ENCODE measurements around the gene CXCL10.

CXCL10 gene

DNA sequence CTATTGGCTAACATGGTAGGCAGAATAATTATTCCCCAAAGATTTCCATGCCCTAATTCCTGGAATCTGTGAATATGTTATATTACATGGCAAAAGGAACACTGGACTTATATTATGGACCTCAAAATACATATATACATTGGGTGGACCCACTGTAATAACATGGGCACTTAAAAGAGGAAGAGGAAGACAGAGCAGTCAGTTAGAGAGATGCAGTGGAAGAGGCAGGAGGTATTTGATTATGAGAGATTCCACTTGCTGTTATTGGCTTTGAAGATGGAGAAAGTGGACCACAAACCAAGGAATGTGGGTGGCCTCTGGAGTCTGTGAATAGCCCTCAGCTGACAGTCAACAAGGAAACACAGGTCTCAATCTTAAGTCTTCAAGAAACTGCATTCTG lies 37.2 kb upstream of the CXCL10 start:
- no peak for DNase-seq (ENCODE audit: low spot score)
- no peak overlapping the region for H3K27ac ChIP-seq
- ChIA-PET CTCF (interaction anchor here (2.0 kb wide), 1 partner anchor 65 kb away, joined by 5 read pairs; no protein-coding TSS in a partner anchor), POLR2A (ENCODE audit: low non-redundant PET) (no interaction called here)
- TF ChIP-seq, protein P1, sequence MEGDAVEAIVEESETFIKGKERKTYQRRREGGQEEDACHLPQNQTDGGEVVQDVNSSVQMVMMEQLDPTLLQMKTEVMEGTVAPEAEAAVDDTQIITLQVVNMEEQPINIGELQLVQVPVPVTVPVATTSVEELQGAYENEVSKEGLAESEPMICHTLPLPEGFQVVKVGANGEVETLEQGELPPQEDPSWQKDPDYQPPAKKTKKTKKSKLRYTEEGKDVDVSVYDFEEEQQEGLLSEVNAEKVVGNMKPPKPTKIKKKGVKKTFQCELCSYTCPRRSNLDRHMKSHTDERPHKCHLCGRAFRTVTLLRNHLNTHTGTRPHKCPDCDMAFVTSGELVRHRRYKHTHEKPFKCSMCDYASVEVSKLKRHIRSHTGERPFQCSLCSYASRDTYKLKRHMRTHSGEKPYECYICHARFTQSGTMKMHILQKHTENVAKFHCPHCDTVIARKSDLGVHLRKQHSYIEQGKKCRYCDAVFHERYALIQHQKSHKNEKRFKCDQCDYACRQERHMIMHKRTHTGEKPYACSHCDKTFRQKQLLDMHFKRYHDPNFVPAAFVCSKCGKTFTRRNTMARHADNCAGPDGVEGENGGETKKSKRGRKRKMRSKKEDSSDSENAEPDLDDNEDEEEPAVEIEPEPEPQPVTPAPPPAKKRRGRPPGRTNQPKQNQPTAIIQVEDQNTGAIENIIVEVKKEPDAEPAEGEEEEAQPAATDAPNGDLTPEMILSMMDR (conservative IDR thresholded peaks at IDR 0.05; ENCODE audit: low read depth) = no peak

DNA sequence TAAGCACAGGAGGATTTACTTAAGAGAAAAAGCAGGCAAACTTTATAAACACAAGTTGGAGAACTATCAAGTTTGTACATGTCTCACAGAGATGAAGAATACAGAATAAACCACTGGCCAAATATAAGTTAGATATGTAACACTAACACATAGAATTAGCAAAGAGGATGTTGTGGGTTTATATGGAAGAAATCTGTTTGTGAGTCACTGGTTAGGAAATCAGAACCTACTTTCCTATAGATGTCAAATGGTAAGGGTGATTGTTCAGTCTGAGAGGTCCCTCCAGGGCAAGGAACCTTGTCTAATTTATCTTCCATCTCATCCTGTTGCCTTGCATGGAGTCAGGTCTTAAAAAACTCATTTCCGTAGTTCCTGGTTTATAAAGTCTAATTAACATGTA lies 36.5 kb upstream of the CXCL10 start:
- POLR2A ChIA-PET (ENCODE audit: low non-redundant PET) = no interaction called here
- CTCF ChIA-PET = no interaction called here
- no peak overlapping the region for H3K27ac ChIP-seq
- TF ChIP-seq, protein P1 (conservative IDR thresholded peaks at IDR 0.05; ENCODE audit: low read depth) = no peak
- peak; percentile 56 for DNase-seq (ENCODE audit: low spot score)

DNA sequence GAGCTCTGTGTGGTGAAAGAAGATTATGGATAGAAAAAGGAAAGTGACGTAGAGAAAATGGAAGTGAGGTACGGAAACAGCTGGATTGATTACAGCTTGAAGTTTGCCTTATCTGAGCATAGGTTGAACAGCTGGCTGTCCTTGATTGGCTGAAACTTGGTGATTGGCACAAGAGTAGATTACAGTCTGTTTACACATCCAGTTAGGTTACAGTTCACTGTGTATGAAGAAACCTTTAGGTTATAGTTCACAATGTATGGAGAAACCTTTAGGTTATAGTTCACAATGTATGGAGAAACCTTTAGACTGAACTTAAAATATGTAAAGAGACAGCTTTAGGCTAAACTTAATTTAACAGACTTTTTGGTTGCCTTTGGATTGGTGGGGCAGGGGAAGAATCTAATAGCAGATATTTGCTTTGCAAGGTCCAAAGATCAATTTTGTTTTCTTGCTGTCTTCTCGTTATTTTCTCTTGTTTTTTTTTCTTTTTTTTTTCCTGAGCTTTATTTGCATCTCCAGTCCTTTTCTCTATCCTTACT lies 35.7 kb upstream of the CXCL10 start:
- H3K27ac ChIP-seq = no peak overlapping the region
- no peak for DNase-seq (ENCODE audit: low spot score)
- POLR2A ChIA-PET (ENCODE audit: low non-redundant PET) = no interaction called here
- TF ChIP-seq, protein P1 (conservative IDR thresholded peaks at IDR 0.05; ENCODE audit: low read depth) = no peak
- CTCF ChIA-PET = interaction anchor here (0.6 to 1.7 kb wide), 2 partner anchors 63 to 371 kb away, joined by 3 to 10 read pairs; no protein-coding TSS in a partner anchor

DNA sequence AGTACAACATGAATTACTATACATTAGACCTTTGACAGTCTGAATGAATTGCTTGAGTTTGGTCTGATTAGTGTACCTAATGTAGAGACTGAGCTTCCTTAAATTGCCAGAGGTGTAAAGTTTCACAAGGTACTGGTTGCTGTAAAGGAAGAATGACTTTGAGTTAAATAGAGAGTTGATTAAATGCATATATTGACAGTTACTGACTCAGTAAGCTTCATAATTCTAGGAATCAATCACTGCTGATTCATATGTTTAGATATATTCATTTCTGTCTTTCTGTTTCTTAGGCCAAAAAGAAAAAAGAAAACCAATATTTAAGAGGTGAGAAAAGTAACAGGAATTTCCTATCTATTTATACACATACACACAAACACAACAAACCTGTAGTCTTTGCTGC lies 35.0 kb upstream of the CXCL10 start:
- H3K27ac ChIP-seq = no peak overlapping the region
- DNase-seq (ENCODE audit: low spot score) = no peak
- CTCF ChIA-PET = interaction anchor here (0.6 to 1.7 kb wide), 3 partner anchors 39 to 372 kb away, joined by 3 to 10 read pairs (median 5); no protein-coding TSS in a partner anchor
- TF ChIP-seq, protein P1 (conservative IDR thresholded peaks at IDR 0.05; ENCODE audit: low read depth) = no peak
- POLR2A ChIA-PET (ENCODE audit: low non-redundant PET) = no interaction called here

DNA sequence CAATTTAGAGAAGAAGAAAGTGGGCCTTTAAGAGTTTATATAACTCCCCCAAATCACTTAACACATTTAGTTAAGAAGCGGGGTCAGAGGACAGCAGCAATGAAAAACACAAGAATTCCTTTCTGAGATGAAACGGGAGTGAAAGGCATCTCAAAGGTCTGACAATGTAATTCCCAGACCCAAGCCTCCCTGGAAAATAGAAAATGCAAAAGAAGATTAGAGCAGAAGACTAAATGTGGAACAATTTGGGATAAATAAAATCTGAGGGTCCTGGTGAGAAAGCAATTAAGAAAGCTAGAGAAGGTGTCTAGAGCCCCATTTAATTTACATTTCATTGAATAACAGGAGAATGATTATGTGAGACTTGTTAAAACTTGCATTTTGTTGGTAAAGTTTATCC lies 32.1 kb upstream of the CXCL10 start:
- TF ChIP-seq, protein P1 (conservative IDR thresholded peaks at IDR 0.05; ENCODE audit: low read depth) = no peak
- POLR2A ChIA-PET (ENCODE audit: low non-redundant PET) = no interaction called here
- H3K27ac ChIP-seq = no peak overlapping the region
- CTCF ChIA-PET = interaction anchor here (0.6 kb wide), 1 partner anchor 58 kb away, joined by 3 read pairs; no protein-coding TSS in a partner anchor
- no peak for DNase-seq (ENCODE audit: low spot score)

DNA sequence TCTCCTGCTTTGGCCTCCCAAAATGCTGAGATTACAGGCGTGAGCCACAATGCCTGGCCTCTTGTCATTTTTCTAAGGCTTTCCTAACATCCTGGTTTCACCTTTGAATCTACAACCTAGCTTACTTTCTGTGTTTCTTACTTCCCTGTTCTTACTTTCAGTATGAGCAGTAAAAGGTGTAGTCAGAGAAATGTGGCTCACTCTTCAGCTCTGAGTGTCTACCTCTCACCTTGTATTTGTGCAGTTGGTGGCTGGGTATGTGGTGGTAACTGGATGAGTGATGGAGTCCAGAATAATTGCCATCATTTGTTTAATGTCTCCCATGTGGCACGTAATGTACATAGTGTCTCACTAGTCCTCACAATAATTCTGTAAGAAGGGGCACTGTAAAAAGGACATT lies 31.7 kb upstream of the CXCL10 start:
- no peak overlapping the region for H3K27ac ChIP-seq
- ChIA-PET CTCF (no interaction called here), POLR2A (ENCODE audit: low non-redundant PET) (no interaction called here)
- no peak for DNase-seq (ENCODE audit: low spot score)
- TF ChIP-seq, protein P1 (conservative IDR thresholded peaks at IDR 0.05; ENCODE audit: low read depth) = no peak
